ENCODE data around the gene SEMA6B. TPM values are rescaled to one million over a fixed set of nuclear protein-coding genes. Genes with fewer than 3 reads are reported as not detected.
"Not testable (repeated sequence)": the region's sequence is repeated elsewhere in the genome, so short reads cannot be mapped to it uniquely, and the experiment has no call there.

The SEMA6B gene
- polyA plus RNA-seq, 3 donors: 3.3 to 34.5 (median 18.6) TPM

DNA sequence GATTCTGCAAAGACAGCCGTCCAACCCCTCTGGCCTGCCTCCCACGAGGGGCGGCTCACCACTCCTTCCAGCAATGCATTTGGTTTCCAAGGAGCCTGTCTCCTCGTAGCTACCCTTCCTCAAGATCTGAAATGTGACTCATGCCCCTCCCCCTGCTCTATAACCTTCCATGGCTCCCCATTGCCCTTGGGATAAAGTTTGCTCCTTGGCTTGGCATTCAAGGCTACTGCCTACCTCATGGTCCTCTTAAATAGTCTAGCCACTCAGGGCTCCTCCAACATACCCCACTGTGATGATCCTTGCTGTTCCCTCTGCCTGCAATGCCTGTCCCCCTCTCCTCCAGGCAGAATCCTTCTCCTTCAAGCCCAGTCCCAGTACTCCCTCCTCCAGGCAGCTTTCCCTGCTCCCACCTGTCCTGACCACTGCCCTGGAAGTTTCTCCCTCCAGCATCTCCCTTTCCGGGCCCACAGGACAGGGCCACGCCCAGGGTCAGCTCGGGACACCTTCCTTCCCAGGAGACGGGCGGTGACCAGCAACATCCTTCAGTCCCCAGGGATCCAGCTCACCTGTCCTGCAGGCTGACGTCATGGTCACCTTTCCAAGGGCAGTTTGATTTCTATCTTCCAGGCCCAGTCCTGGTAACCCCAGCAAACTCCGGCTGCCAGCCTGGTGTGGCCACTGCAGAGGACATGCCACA, 19.2 kb upstream of the SEMA6B start:
- 55 to 70% (median 60%) methylated on average over 11 of the region's 11 CpGs for WGBS, 3 donors

DNA sequence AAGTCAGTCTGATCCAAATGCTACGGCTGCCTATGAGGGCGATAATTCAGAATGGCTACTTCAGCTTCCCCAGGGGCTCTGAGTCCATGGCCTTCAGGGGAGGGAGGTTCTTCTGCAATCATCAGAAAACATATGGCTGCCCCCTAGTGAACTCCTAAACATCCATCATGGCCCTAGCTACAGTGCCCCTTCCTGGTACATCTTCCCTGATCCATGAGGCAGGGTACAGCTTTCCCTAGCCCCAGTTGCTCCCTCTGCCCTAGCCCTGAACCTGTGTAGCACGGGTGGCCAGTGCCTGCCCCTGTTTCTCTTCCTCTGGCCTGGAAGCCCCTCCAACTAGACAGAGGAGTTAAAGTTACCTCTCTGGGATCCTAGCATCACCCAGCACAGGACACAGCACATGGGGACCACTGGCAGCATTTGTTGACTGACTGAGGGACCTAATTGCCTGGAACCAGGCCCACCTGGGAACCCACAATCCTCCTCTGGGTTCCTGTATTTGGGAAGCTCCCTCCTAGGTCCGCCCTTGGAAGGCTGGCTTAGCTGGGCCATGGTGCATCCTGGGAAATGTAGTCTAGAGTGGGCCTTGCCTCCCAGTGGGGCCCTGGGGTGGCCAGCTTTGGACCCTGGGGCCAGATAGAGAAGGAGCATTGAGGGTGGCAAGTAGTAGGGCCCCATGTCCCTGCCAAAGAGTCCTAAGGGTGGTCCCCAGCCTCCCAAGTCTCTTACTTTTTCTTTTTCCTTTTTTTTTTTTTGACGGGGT, 17.7 kb upstream of the SEMA6B start:
- WGBS, 3 donors: 80 to 84% (median 83%) methylated on average over 5 of the region's 5 CpGs

More for the DNA sequence above, 19.2 kb upstream of the SEMA6B start:
- H3K27ac ChIP-seq (ENCODE audit: low read depth, low read length): no peak overlapping the region

DNA sequence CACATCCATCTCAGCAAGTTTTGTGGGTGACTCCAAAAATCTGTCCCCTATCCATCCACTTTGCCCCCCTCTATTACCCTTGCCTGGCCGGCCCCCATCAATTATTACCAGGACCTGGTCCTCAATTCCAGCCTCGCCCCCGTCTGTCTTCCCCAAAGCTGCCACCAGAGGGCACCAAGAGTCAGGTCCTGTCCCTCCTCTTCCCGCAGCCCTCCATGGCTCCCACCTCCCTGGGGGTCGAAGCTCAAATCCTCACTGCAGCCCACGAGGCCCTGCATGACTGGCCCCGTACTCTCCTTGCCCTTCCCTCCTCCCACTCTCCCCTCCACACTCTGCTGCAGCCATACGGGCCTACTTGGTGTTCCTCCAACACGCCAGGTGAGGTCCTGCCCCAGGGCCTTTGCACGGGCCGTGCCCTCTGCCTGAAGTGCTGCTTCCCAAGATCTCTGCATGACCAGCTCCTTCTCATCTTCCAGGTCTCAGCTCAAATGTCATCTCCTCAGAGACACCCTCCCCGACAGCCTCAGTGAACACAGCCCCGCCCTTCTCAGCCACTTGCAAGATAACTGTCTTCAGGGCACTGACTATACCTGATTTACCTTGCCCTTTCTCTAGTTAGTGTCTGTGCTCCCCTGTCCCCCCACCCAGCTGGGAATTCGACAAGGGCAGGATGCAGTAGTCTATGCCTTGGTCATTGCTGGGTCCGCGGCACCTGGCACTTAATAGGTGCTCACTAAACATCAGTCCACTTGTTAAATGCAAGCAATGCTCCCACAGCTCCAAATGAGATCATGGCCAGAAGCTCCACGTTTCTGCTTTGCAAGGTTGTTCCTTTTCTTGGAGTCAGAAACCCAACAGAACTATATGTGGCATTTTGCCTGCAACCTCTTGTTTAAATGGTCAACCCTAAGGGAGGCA, 16.8 kb upstream of the SEMA6B start:
- H3K27ac ChIP-seq (ENCODE audit: low read depth, low read length): no peak overlapping the region
- 54 to 58% (median 56%) methylated on average over 17 of the region's 17 CpGs for WGBS, 3 donors

More for the DNA sequence above, 17.7 kb upstream of the SEMA6B start:
- no peak overlapping the region for H3K27ac ChIP-seq (ENCODE audit: low read depth, low read length)

DNA sequence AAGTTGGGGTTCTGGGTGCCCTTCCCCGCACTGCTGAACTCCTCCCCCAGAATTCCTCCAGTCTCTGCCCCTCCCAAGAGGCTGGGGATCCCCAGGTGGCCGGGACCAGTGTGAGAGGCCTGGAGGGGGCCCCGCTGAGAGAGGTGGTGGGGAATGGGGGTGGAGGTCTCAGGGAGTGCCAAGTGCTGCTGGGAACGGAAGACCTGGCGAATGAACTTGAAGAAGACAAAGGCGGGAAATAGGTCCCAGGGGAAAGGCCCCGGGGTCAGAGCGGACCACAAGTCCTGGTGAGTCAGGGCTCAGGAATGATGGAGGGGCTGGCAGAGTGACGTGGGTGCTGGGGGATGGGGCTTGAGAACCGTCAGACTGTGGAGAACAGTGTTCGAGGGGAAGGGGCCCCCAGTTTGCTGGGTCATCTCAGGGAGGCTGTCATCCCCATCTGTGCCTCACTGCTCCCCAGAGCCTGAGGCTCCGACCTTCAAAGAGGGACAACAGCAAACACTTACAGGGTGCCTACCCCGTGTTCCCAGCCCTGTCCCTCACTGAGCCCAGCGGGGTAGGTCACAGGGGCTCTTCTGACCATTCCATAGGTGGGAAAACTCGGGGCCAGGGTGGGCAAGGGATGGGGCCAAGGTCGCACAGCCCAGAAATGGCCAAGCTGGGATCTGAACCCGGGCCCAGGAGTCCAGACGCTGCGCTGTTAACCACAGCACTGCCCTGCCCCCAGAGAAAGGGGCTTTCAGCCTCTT, 16.0 kb upstream of the SEMA6B start:
- 18 to 29% (median 22%) methylated on average over 19 of the region's 19 CpGs for WGBS, 3 donors
- no peak overlapping the region for H3K27ac ChIP-seq (ENCODE audit: low read depth, low read length)

GRCh38 chr19:4573682-4574081, 14.2 kb upstream of the SEMA6B start:
- no peak overlapping the region for H3K27ac ChIP-seq (ENCODE audit: low read depth, low read length)
- WGBS, 3 donors: 68 to 82% (median 72%) methylated on average over 6 of the region's 6 CpGs

DNA sequence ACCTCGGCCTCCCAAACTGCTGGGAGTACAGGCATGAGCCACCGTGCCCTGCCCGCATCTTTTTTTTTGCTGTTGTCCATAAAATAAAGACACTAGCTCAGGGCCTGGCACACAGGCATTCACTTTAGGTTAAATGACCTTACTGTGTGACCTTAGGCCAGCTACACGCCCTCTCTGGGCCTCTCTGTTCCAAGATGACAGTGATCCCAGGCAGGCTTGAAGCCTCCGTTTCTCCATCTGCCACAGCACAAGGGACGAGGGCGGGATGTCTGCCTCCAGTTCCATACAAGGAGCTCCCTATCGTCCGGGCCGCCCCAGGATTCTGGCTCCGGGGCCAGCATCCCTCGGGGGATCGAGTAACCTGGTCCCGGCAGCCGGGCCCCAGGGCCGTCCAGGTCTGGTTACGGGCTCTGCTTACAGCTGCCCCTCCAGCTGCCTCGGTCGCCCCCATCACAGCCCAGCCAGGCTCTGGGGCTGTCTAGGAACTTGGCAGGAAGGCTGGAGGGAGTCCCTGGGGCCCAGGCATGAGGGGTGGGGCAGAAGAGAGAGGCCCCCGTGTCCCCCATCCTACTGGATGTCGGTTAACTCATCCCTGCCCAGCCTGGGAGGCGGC, 11.9 kb upstream of the SEMA6B start:
- 53 to 64% (median 58%) methylated on average over 20 to 22 of the region's 22 CpGs for WGBS, 3 donors
- no peak overlapping the region for H3K27ac ChIP-seq (ENCODE audit: low read depth, low read length)

- H3K27ac ChIP-seq (ENCODE audit: low read depth, low read length): no peak overlapping the region
- 85 to 91% (median 88%) methylated on average over 5 of the region's 5 CpGs for WGBS, 3 donors
These were observed 11.4 kb upstream of the SEMA6B start for GRCh38 chr19:4570916-4571304.

DNA sequence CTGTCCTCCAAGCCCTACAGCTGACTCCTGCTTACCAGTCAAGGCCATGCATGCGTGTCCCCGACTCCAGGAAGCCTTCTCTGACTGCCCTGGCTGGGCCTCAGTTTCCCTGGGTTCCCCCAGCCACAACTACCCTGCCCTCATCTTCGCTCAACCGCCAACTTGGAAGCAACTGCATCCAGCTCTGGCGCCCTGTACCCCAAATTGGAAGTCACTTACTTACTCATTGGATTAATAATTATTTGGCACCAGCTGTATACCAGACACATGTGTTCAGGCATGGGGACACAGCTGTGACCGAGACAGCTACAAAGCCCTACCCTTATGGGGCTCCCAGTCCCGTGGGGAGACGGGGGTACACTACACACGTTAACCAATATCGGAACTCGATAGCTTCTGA, 10.9 kb upstream of the SEMA6B start:
- WGBS, 3 donors: 78 to 91% (median 89%) methylated on average over 11 of the region's 11 CpGs
- H3K27ac ChIP-seq (ENCODE audit: low read depth, low read length): no peak overlapping the region

GRCh38 chr19:4568886-4569285, 9.4 kb upstream of the SEMA6B start:
- 69 to 82% (median 76%) methylated on average over 7 of the region's 7 CpGs for WGBS, 3 donors

DNA sequence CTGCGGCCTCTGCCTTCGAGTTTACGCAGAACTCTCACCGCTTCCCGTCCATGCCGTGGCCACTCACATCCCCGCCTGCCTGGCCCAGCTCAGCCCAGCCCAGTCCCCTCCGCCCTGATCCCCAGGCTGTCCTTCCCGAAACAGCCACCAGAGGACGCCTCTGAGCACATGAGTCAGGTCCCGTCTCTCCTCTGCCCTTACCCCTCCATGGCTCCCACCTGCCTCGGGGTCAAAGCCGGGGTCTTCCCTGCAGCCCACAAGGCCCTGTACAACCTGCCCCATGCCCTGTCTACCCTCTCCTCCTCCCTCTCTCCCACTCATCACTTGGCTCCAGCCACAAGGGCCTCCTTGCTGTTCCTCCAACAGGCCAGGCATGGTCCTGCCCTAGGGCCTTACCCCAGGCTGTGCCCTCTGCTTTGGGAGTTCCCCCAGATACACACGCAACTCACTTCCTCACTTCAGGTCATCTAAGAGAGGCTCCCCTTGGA, 8.1 kb upstream of the SEMA6B start:
- no peak overlapping the region for H3K27ac ChIP-seq (ENCODE audit: low read depth, low read length)
- WGBS, 3 donors: 45 to 55% (median 48%) methylated on average over 14 of the region's 14 CpGs

More at GRCh38 chr19:4568886-4569285, 9.4 kb upstream of the SEMA6B start:
- H3K27ac ChIP-seq (ENCODE audit: low read depth, low read length): no peak overlapping the region

- WGBS, 3 donors: 82 to 91% (median 85%) methylated on average over 35 of the region's 35 CpGs
- H3K27ac ChIP-seq (ENCODE audit: low read depth, low read length): no peak overlapping the region
These were observed 7.0 kb upstream of the SEMA6B start for GRCh38 chr19:4566402-4567051.

GRCh38 chr19:4563562-4563961, 4.1 kb upstream of the SEMA6B start:
- H3K27ac ChIP-seq (ENCODE audit: low read depth, low read length): not testable (repeated sequence)
- WGBS, 3 donors: 54 to 83% (median 59%) methylated on average over 5 of the region's 5 CpGs

GRCh38 chr19:4562085-4562484, 2.6 kb upstream of the SEMA6B start:
- WGBS, 3 donors: 48 to 81% (median 55%) methylated on average over 6 to 7 of the region's 7 CpGs
- not testable (repeated sequence) for H3K27ac ChIP-seq (ENCODE audit: low read depth, low read length)

GRCh38 chr19:4557971-4558941, 1.2 kb downstream of the SEMA6B start:
- 20 to 23% (median 22%) methylated on average over 38 to 44 of the region's 44 CpGs for WGBS, 3 donors
- no peak overlapping the region for H3K27ac ChIP-seq (ENCODE audit: low read depth, low read length)

DNA sequence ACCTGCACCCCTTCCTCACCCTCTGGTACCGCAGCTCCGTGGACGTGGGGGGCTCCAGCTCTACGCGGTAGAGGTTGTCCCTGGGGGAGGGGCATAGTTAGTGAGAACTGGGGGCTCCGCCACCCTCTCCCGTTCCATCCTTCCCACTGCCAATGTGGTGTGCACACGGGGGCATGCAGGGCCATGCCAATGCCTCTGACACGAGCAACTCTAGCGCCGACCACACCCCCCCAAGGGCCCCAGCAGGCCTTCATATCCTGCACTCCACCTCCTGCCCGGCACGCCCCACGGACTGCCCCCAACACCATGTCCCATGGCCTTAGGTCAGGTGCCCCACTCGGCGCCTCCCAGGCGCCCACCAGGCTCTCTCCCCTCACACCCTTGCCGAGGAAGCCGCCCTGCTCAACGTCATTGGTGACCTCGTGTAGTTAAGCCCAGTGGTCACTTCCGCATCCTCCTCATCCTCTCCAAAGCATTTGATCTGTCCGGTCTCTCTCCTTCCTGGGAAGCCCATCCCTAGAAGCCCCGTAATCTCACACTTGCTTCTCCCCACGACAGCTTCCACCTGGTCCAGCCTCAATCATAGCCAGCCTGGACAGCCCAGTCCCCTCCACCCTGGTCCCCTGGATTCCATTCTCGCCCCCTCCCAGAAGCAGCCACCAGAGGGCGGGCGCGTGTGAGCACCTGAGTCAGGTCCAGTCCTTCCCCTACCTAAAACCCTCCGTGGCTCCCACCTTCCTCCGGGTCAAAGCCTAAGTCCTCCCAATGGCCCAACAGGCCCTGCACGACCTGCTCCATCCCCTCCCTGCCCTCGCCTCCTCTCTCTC, 2.1 kb downstream of the SEMA6B start:
- no peak overlapping the region for H3K27ac ChIP-seq (ENCODE audit: low read depth, low read length)
- 72 to 82% (median 80%) methylated on average over 30 to 33 of the region's 33 CpGs for WGBS, 3 donors
